Pancreas (tissue), 10 donors: Measurements from ENCODE around the gene ADCY4. TPM values are rescaled to one million over a fixed set of nuclear protein-coding genes. Genes with fewer than 3 reads are reported as not detected.

Experiments
- ATAC-seq, 4 donors: fragments of 200-7000 bp; cut with Tn5 transposase; one replicate each; pipeline versions ENCODE4 v1.8.0 to v1.9.1; 2020; ENCODE audit warnings: mild to moderate bottlenecking in 4 of 4, moderate library complexity in 4 of 4
- DNase-seq, 6 donors: peaks; one replicate each; pipeline ENCODE4 v3.0.0-alpha.2; 2020
- FAIRE-seq: peaks from 2 replicates; lab custom pipeline; 2012; peaks lifted over from hg19 to GRCh38; lab: Jason Lieb, UNC
- H3K27ac ChIP-seq, 4 donors: fragments of 200-600 bp; sonication (generic); 1 replicate in 3 of 4; 2 replicates in 1 of 4; pipeline versions ENCODE4 v1.5.0 to v1.8.0; 2020
- H3K27me3 ChIP-seq, 4 donors: fragments of 200-600 bp; one replicate each; pipeline ENCODE4 v1.8.0; 2021
- H3K36me3 ChIP-seq, 3 donors: fragments of 200-600 bp; sonication (generic) in 1 of 3; one replicate each; pipeline versions ENCODE4 v1.5.0 to v1.8.0; 2020 to 2021
- H3K4me1 ChIP-seq, 3 donors: fragments of 200-600 bp; one replicate each; pipeline ENCODE4 v1.8.0; 2021
- H3K4me3 ChIP-seq, 4 donors: fragments of 200-600 bp; sonication (generic) in 2 of 4; one replicate each; pipeline versions ENCODE4 v1.5.0 to v1.8.0; 2020 to 2021
- H3K9me3 ChIP-seq, 4 donors: fragments of 200-600 bp; one replicate each; pipeline ENCODE4 v1.8.0; 2021
- CTCF ChIP-seq, 4 donors: fragments of 200-600 bp; sonication (generic) in 3 of 4; IDR thresholded peaks; one replicate each; pipeline versions ENCODE4 v1.5.0 to v1.8.0; 2021; ENCODE audit warnings: antibody characterized with exemption in 4 of 4
- WGBS, 2 donors: extraction: QIAGEN DNeasy Blood & Tissue Kit; methylation state at CpG; one replicate each; pipeline ENCODE4 v1.1.7; 2013; 5-methylcytosine and 5-hydroxymethylcytosine counted together
- intact Hi-C, 3 donors: fragments of 100-400 bp; cut with DNase I; formaldehyde crosslinking; loops; one replicate each; pipeline versions ENCODE4 v1.11.1 to v1.14.2; 2022
- polyA plus RNA-seq, 2 donors: library from polyadenylated mRNA; stranded (reverse); fragments of 200-250 nt; gene quantifications; one replicate each; pipeline ENCODE4 v1.2.3, GENCODE V29; 2013
- total RNA-seq, 6 donors: library from RNA; stranded (reverse); fragmentation: NEBNext Ultra II Directional in 4 of 6; extraction: Animal tissue kit (Norgen Biotek cat#: 25700) in 4 of 6; gene quantifications; one replicate each; pipeline versions ENCODE4 v1.2.1 to v1.2.4, GENCODE V29; 2021 to 2023
- donor health status: healthy with polysubstance abuse.
- donor health status: DM: no; HTN: no; CAD: no; lungs with moderate emphysema.
- donor health status: DM: no; HTN: no; CAD: no.
- donor health status: control.
- donor health status: control.
- donor health status: Bipolar disorder and iron deficiency.
- donor health status: DM: yes; HTN: yes; CAD: no.
- donor health status: DM: no; HTN: no; CAD: no.
- donor health status: DM: no; HTN: no; CAD: no.
- donor health status: DM: yes; HTN: yes; CAD: no.

ADCY4 gene
- total and polyA plus RNA-seq, 8 donors = 3.2 to 59.3 (median 5.3) TPM

- intact Hi-C loops = no loop called here
- TF ChIP-seq CTCF (IDR thresholded peaks at IDR 0.05) = no peak
- WGBS, 2 donors = 94 to 97% methylated on average over 11 of the region's 11 CpGs
- H3K9me3 ChIP-seq = no peaks in the 10 kb centered on the region
- peaks cover 0 to 44% (median 28%) of the 10 kb centered on the region in 3 donors for H3K36me3 ChIP-seq
- no peak overlapping the region for H3K4me3 ChIP-seq
- peaks cover 10 to 31% (median 31%) of the 10 kb centered on the region in 3 donors for H3K4me1 ChIP-seq
- DNase-seq (no peak), ATAC-seq (no peak), FAIRE-seq (no peak)
- H3K27ac ChIP-seq = no peak overlapping the region
- H3K27me3 ChIP-seq = no peaks in the 10 kb centered on the region
Measured at GRCh38 chr14:24304019-24304387, 30.9 kb downstream of the ADCY4 start.

GRCh38 chr14:24300326-24300980, 34.4 kb downstream of the ADCY4 start:
- peak overlapping the region in 2 of 4 donors; percentile 68 to 82 for H3K27ac ChIP-seq
- FAIRE-seq = no peak
- ATAC-seq = no peak
- no peaks in the 10 kb centered on the region for H3K9me3 ChIP-seq
- H3K4me3 ChIP-seq = peak overlapping the region; percentile 54 to 92 (median 74)
- no peak for DNase-seq
- peaks cover 9 to 29% (median 13%) of the 10 kb centered on the region in 3 donors for H3K4me1 ChIP-seq
- TF ChIP-seq CTCF (IDR thresholded peaks at IDR 0.05) = no peak
- intact Hi-C loops = no loop called here
- no peaks in the 10 kb centered on the region for H3K27me3 ChIP-seq
- peaks cover 0 to 40% (median 33%) of the 10 kb centered on the region in 3 donors for H3K36me3 ChIP-seq
- 15 to 23% methylated on average over 16 of the region's 16 CpGs for WGBS, 2 donors

- no peak for FAIRE-seq
- Histone ChIP-seq H3K27me3 (no peaks in the 10 kb centered on the region), H3K27ac (peak within 1 kb of the TSS; percentile 68 to 83 (median 78)), H3K4me3 (peak within 1 kb of the TSS; percentile 54 to 92 (median 74)), H3K4me1 (peaks cover 9 to 29% (median 13%) of the 10 kb centered on the region in 3 donors), H3K36me3 (peaks cover 0 to 35% (median 25%) of the 10 kb centered on the region in 3 donors), H3K9me3 (no peaks in the 10 kb centered on the region)
- peak; percentile 85 to 98 (median 94) for DNase-seq
- WGBS, 2 donors = 0 to 1% methylated on average over 75 of the region's 75 CpGs
- ATAC-seq = peak; percentile 92 to 96 (median 94)
- intact Hi-C loops = loop anchor here in 1 of 3 donors (5.0 kb wide), 1 partner anchor 52 kb away; no protein-coding TSS in a partner anchor
- TF ChIP-seq CTCF (IDR thresholded peaks at IDR 0.05) = no peak
Measured at GRCh38 chr14:24299255-24300191, 35.3 kb downstream of the ADCY4 start, which contains the start of the genes DHRS1 and NOP9. Gene DHRS1, minus strand, starts transcription at chr14:24299780. Its CDS starts 674 bp downstream, at chr14:24299106. Gene NOP9, plus strand, starts transcription at chr14:24299850. Its CDS starts 105 bp downstream, at chr14:24299955.

- Histone ChIP-seq H3K9me3 (no peaks in the 10 kb centered on the region), H3K4me3 (peak overlapping the region; percentile 54 to 92 (median 74)), H3K27me3 (no peaks in the 10 kb centered on the region), H3K4me1 (peaks cover 9 to 29% (median 13%) of the 10 kb centered on the region in 3 donors), H3K27ac (peak overlapping the region; percentile 68 to 83 (median 78)), H3K36me3 (peaks cover 0 to 29% (median 19%) of the 10 kb centered on the region in 3 donors)
- TF ChIP-seq CTCF (IDR thresholded peaks at IDR 0.05) = no peak
- FAIRE-seq (no peak), ATAC-seq (peak; percentile 13 to 42 (median 24)), DNase-seq (peak in 1 of 6 donors; percentile 41)
- intact Hi-C loops = loop anchor here in 1 of 3 donors (5.0 kb wide), 1 partner anchor 52 kb away; no protein-coding TSS in a partner anchor
- WGBS, 2 donors = 27% methylated on average over 7 of the region's 7 CpGs
Measured at GRCh38 chr14:24298892-24299254, 36.0 kb downstream of the ADCY4 start.
